ENCODE measurements around the gene EPN2. TPM values are rescaled to one million over a fixed set of nuclear protein-coding genes. Genes with fewer than 3 reads are reported as not detected.

EPN2 gene
- total RNA-seq, 1 experiment from 2014 or later, result 18.1 TPM

DNA sequence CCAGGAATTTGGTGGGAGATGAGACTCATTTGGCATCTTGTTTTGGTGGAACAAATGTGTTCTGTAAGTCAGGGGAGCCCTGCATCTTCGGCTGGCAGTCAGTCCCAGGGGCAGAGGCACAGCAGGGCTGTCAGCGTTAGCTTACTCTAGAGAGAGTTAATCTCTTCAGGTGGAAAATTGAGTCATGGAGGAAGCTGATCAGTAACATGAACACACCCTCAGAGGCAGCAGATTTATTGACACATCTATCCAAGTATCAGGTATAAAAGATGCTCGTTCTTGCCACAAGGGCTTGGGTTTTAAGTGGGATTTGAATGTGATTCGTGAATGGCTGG, 55.2 kb downstream of the EPN2 start:
- DNase-seq (ENCODE audit: low spot score), result no peak

DNA sequence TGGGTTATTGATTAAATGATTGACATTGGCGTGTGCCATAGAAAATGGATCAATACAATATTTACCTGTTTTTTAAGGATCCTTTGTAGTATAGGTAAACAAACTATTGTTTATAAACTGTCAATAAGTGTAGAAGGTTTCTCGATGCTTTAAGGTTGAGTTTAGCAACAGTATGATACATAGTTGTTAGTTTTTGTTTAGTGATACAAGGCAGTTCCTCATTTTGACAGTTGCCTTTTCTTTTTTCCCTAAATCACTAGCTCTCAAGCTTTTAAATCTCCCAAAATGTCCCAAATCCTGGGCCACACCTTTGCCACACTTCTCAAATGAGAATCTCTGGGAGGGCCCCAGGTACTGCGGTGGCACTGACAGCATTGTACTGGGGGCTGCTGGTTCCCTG, 57.3 kb downstream of the EPN2 start:
- no peak for DNase-seq (ENCODE audit: low spot score)

DNA sequence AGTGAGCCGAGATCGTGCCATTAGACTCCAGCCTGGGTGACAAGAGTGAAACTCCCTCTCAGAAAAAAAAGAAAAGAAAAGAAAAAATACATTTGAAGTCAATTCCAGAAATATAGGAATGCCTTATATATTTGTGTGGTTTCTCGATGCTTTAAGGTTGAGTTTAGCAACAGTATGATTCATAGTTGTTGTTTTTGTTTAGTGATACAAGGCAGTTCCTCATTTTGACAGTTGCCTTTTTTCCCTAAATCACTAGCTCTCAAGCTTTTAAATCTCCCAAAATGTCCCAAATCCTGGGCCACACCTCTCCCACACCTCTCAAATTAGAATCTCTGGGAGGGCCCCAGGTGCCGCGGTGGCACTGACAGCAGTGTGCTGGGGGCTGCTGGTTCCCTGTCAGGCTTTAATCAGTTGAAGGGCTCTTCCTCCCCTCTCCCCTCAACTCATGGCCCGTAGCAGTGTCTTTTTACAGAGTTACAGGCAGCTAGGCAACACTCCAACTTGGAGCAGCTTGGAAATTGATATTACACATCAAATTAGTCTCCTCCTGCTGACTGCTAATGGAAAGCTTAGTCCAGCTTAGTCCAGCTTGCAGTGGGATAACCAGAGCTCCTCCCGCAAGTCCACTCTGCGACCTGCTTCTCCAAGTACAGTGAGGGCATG, 58.4 kb downstream of the EPN2 start:
- DNase-seq (ENCODE audit: low spot score), result no peak

DNA sequence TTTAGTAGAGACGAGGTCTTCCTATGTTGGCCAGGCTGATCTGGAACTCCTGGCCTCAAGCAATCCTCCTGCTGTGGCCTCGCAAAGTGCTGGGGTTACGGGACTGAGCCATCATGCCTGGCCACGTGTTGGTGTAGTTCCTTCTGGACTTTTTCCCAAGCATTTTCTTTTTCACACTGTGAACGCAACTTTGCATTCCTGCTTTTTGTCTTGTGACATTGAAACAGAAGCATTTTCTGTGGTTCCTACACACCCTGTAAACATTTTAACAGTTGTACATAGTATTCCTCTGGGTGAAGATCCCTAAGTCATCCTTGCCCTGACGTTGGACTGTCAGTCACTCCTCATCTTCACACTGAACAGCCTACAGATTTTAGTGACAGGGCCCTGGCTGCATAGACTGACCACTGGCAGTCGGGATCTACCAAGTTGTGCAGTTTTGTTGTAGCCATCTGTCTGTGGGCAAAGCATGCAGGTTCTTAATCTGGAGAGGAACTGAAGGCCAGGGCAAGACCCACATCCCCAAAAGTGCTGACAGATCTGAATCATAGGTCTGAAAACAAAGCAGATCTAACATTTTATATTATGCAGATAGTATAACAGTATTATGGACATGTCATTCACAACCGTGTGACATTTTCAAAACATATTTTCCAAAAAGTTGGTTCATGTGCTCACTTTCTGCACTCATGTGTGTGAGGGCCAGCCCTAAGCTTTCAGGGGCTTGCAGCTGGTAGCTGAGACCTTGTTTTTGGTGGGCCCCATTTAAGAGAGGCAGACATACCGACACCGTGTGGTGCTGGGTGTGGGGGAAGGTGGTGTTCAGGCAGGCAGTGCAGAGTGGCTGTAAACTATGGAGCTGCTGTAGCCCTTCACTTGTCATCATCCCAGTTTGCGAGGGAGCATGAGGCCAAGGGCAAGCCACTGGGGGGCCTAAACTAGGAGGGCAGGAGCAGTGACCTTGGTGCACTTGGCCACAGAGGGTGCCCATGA, 59.9 kb downstream of the EPN2 start:
- DNase-seq (ENCODE audit: low spot score), result no peak

DNA sequence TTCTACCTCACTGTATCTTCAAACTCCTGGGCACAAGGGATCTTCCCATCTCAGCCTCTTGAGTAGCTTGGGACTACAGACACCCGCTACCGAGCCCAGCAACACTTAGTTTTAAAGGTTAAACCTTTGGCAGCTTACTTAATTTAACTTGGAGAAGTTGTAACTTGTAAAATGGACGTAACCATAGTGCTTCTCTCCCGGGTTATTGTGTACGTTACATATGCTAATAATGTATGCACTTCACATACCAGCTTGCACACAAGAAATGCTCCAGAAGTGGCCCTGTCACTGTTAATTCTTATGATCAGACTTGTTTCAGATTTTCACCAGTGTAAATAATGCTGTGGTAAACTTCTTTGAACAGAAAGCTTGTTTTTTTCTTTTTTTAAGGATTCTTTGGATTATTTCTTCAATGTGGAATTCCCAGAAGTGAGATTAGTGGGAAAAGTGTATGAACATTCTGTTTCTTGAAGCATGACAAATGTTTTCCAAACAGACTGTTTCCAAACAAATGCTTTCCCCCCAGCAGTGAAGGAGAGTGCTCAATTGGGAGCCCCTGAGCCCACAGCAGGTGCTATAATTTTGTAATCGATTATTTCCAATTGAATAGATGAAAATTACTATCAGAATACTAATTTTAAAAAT, 61.5 kb downstream of the EPN2 start:
- no peak for DNase-seq (ENCODE audit: low spot score)

DNA sequence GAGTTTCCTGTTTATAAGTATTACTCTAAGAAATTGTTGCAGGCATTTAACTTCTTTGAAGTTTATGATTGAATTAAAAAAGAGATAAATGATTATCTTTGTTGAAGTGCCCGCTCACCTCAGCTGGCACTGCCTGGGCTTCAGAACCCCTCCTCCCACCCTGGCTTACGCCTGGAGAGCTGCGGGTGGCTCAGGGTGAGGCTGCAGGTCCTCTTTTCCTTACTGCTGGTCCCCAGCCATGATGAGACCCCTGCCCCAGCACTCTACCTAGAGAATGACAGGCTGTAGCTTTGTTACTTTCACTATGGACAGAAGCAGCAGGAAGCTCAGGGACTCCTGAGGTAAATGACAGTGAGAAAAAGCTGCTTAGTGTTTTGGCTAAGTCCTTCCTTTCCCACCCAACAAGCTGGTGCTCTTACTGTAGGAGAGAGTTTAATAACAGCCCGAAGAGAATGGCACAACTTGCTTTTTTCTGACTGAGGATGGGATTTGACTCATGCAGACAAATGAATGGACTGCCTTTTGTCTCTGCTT, 62.1 kb downstream of the EPN2 start:
- no peak for DNase-seq (ENCODE audit: low spot score)

DNA sequence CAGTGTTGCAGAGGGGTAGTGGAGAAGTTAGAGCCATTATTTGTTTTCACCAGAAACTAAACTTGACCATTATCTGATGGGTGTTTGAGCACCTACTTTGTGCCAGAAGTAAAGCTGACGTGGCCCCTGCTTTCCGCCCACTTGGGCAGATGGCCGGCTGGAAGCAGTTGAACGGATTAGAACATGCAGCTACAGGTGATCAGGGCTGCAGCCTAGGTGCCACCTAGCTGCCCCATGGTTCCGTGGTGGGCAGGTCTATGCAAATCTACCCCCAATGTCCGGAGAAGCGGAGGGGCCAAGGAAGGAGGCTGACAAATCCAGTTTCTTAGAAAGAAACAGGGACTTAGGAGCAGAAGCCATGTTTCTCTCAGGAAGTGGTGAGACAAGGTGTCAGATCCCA, 62.7 kb downstream of the EPN2 start:
- no peak for DNase-seq (ENCODE audit: low spot score)

DNA sequence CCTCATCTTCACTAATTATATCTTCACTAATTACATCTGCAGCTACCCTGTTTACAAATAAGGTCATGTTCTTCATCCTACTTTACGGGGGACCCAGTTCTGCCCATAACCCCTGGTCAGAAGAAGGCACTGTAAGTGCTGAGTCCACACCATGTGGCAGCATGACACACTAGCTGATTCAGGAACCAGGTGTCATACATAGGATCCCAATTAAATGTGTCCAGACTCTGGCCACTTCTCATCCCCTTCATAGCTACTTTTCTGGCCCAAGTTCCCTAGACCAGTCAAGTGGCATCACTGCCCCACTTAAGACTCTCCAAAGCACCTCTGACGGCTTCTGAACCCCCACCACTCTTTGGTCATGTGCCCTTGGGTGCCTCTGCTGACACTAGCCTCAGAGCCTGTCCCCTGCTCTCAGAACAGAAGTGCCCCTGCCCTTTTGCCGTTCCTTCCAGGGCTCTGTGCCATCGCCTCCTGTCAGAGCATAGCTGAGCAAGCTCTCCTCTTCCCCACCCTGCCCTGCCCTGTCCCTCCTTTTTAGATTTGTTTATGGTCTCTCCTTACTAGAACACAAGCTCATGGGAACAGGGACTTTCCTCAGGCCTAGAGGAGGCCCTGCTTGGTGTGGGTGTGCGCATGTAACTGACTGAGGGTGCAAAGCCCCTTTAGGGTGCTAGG, 64.2 kb downstream of the EPN2 start:
- DNase-seq (ENCODE audit: low spot score), result no peak

DNA sequence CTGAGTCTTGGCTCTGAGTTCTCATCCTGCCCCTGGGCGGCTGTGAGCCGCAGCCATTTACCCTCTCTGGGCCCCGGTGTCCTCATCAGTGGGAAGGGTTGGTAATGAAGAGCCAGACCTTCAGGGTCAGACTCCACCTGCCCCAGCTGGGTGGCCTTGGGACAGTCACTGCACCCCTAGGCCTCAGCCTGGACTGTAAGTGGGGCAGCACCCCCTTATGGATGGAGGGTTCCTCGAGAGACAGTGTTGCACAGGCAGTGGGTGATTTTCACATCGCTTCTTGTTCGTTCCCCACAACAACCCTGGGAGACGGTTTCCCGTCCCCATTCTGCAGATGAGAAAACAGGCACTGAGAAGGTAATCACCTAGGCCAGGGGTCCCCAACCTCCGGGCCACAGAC, 64.8 kb downstream of the EPN2 start:
- no peak for DNase-seq (ENCODE audit: low spot score)

DNA sequence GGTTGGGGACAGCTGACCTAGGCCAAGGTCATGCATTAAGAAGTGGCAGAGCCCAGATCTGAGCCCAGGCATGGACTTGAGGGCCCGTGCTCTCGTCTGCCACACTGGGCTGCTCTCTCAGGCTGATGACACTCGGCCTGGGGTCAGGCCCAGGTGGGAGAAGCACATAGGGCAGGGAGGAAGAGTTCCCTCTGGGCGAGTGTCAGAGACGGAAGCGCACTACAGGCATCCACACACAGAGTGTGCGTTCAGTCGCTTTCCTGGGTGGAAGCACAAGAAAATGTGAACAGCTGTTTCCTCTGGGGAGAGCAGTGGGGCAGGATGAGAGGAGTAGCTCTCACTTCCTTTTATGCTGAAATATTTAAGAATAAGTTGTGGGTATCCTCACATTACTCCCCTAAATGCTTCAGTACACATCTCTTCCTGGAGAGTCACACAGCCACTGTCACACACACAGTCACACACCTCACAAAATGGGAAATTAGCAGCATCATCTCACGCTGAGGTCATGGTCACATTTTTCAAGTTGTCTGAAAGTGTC, 65.7 kb downstream of the EPN2 start:
- no peak for DNase-seq (ENCODE audit: low spot score)

DNA sequence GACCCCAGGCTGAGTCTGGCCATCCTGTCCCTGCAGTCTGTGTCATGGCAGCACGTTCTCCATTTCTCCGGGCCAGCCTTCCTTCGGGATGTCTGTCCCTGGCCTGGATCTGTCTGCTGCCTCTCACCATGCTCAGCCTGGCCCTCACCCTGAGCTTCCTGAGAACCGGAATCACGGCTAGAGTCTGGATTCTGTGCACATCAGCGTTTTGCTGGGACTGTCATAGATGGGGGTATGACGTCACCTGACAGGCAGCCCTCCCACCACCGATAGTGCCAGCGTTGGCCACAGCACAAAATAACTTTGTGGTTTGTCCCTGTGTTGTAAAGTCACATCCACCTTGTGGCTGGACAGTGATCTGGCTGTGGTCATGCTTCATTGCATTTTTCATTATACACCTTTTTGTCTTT, 66.2 kb downstream of the EPN2 start:
- DNase-seq (ENCODE audit: low spot score), result no peak

DNA sequence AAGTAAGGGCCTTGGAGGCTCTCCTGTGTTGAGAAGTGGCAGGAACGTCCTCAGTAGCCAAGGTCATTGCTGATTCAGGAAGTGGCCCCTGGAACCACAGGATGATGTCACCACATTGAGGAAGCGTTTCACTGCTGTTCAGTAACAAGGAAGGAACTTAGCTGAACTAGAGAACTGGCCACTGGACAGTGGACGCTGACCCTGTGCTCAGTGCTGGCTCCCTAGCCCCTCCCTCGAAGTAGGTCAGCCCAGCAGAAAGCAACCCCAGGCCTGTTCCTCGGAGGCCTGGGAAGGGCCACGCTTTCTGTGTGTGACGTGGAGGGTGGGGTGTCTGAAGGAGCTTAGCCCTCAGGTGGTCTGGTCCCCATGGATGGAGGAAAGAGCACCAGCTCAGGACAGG, 67.0 kb downstream of the EPN2 start:
- peak; percentile 3 for DNase-seq (ENCODE audit: low spot score)

DNA sequence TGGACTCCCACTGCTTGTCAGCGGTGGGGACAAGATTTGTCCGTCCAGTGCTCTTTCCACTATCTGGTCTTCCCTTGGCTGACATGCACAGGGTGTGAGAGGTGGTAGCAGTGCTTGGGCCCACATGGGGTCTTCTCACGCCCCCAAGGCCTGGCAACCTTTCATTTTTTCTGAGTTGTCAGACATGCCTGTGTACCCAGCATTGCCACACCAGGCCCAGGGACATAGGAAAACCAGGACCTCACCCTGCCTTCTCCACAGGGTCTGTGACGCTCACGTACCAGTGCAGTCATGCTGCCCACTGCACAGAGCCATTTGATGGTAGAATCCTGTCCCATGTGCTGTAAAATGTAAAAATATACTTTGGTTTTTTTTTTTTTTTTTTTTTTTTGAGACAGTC, 67.6 kb downstream of the EPN2 start:
- no peak for DNase-seq (ENCODE audit: low spot score)

DNA sequence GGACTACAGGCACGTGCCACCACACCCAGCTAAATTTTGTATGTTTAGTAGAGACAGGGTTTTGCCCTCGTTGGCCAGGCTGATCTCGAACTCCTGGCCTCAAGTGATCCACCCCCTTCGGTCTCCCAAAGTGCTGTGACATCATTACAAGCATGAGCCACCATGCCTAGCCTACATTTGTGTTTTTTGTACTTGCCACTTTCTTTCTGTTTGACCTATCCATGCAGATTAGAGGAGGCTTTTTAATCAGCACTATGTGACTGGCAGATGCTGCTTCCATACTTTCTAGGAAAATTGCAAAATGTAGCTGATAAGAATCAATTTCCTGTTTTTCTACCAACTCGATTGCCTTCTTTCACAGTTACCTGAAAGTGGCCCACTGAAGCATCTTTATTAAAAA, 68.1 kb downstream of the EPN2 start:
- DNase-seq (ENCODE audit: low spot score), result no peak

DNA sequence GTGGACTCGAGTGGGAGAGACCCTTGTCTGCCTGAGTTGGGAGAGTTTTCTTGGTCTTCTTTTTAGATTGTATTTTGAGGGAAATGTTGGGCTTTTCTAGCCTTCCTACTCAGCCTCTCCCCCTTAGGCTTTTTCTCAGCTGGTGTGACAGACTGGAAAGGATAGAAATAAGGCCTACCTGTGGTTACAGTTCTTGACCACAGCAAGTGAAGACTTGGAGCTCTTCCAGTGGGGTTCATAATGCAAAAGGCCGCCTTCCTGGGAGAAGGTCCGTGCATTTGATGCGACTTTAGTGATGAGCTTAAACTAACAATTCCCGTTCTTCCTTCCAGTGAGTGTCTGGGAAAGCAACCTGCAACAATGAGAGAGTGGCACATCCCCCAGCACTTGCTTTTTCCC, 68.6 kb downstream of the EPN2 start:
- no peak for DNase-seq (ENCODE audit: low spot score)

DNA sequence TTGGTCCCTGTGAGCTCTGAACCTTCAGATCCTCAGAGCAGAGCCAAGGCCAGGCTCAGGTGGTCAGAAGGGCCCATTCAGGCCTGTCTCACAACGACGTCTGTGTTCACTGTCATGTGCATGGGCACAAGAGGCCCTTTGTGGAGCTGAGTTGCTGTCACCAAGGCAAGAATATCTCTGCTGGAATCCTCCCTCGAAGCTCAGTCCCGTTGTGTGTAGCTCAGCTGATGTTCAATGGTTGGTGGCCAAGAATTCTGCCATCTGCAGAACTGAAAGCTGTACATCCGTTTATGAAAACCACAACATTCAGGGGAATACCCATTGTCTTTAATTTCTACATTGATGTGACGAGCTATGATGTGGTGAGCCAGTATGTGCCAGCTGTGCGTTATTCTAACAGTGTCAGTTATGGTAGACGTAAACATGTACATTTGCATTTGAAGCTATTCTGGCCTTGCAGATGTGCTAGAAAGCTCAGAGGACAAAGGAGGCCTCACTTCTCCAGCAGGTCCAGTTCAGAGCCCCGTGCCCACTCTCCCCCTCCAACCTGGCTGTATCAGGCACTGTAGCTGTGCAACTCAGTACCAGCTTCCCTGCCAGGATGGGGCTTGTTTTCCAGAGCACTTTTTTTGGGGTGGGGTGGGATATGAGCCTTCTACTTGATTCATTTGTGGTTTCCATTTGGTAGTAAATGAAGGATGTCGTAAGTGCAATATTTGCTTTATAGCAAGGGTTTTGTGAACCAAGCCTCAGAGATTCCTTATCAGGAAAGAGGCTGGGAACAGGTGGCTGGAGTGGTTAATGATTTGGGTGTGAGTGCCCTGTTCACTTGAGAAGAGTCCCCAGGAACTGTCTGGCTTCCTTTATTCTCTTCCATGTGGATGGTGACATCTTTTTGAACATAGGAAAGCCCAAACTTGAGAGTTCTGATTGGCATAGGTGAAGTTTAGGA, 69.3 kb downstream of the EPN2 start:
- no peak for DNase-seq (ENCODE audit: low spot score)

DNA sequence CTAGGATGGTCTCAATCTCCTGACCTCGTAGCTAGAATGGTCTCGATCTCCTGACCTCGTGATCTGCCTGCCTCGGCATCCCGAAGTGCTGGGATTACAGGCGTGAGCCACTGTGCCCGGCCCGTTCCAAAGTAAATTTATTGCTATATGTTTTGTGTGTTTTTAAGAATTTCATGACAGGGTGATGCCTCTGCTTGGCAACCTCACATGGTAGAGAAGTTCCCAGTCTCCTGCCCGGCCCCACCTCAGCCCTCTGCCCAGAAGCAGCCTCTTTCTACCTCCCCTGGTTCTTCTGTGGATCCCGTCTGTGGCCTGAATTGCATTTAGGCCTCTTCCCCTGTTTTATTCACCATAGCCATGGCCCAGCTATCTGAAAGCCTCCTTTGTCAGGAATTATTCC, 70.4 kb downstream of the EPN2 start:
- DNase-seq (ENCODE audit: low spot score), result no peak

DNA sequence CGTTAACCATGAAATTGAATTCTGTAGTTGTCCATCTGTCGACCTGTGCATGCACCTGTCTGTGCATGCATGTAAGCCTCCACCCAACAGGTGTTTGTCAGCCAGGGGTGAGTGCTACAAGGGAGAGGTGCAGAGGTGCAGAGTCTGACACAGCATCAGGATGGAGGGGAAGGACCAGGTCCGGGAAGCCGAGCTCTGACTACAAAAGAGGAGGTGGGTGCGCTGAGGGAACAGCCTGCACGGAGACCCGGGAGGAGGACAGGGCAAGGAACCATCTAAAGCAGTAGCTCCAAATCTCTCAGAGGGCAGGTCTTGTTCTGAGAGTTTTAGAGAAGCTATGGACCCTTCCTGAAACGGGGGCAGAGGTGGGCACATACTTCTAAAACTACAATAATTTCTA, 71.2 kb downstream of the EPN2 start:
- DNase-seq (ENCODE audit: low spot score), result no peak

DNA sequence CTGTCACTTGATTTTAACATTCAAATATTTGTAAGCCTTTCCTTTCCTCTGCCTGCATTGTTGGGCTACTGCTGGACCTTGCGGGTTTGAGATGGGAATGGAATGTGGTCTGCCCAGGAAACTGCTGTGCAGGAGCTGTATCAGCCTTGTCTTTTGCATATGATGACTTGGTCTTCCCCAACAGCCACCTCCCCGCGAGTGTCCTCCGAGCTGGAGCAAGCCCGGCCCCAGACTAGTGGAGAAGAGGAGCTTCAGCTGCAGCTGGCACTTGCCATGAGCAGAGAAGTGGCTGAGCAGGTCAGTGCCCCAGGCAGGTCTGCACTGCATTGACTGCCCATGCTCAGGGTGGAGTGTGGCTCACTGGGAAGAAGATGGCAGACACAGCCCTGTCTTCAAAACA, 72.5 kb downstream of the EPN2 start:
- DNase-seq (ENCODE audit: low spot score), result no peak

DNA sequence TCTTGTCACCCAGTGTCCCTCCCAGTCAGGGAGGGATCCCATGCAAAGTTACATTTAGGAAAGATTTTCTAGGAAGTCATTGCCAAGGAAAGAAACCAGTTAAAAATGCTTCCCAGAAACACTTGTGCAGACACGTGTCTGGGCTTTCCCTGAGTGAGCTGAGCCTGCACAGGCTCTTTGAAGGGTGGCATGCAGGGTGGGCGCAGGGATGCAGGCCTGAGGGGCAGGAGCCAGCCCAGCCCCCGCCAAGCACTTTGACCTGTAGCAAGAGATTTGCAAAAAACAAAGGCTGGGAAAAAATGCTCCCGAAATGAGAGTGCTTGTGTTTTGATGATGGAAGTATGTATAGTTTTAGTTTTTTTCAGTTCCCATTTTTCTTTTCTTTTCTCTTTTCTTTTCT, 73.0 kb downstream of the EPN2 start:
- no peak for DNase-seq (ENCODE audit: low spot score)

All from HT-29 (cell line).